ENCODE results near the gene PTAFR.
A peak's percentile ranks its signal among the peaks of the same experiment; 100 is the strongest.

PTAFR gene

GRCh38 chr1:28176492-28177470 is at the start of gene PTAFR:
PTAFR (minus strand) TSS chr1:28176690; CDS start chr1:28151021, 25,669 bp downstream.
- DNase-seq, result no peak

- DNase-seq, result no peak
Observed at GRCh38 chr1:28213315-28213714, 36.8 kb upstream of the PTAFR start.

- DNase-seq, result no peak
Observed at GRCh38 chr1:28209700-28210099, 33.2 kb upstream of the PTAFR start.

GRCh38 chr1:28208818-28209441 is 32.4 kb upstream of the PTAFR start:
- DNase-seq, result peak; percentile 47

GRCh38 chr1:28205243-28205642 is 28.8 kb upstream of the PTAFR start:
- no peak for DNase-seq

GRCh38 chr1:28200234-28200873 is 23.9 kb upstream of the PTAFR start:
- DNase-seq, result no peak

GRCh38 chr1:28199328-28200233 is 23.1 kb upstream of the PTAFR start:
- DNase-seq, result peak; percentile 55

- DNase-seq, result no peak
Observed at GRCh38 chr1:28197682-28198415, 21.4 kb upstream of the PTAFR start.

GRCh38 chr1:28196330-28196729 is 19.8 kb upstream of the PTAFR start:
- DNase-seq, result no peak

- no peak for DNase-seq
Observed at GRCh38 chr1:28195780-28196179, 19.3 kb upstream of the PTAFR start.

GRCh38 chr1:28194326-28195035 is 18.0 kb upstream of the PTAFR start:
- DNase-seq, result no peak

- no peak for DNase-seq
Observed at GRCh38 chr1:28193701-28194161, 17.2 kb upstream of the PTAFR start.

- DNase-seq, result no peak
Observed at GRCh38 chr1:28190996-28191645, 14.6 kb upstream of the PTAFR start.

- DNase-seq, result no peak
Observed at GRCh38 chr1:28190337-28190979, 14.0 kb upstream of the PTAFR start.

GRCh38 chr1:28185071-28185470 is 8.6 kb upstream of the PTAFR start:
- no peak for DNase-seq

GRCh38 chr1:28180306-28181305 is 4.1 kb upstream of the PTAFR start:
- no peak for DNase-seq

- DNase-seq, result no peak
Observed at GRCh38 chr1:28178690-28179485, 2.4 kb upstream of the PTAFR start.

Data from stimulated activated naive CD4-positive, alpha-beta T cell treated with Interleukin-2 at 50 U/mL for 16 hours (primary cell).